HepG2 (cell line): ENCODE measurements around the gene CASP7. TPM values are rescaled to one million over a fixed set of nuclear protein-coding genes. Genes with fewer than 3 reads are reported as not detected.
A peak's percentile ranks its signal among the peaks of the same experiment; 100 is the strongest.

Experiments
- DMTF1 ChIP-seq: sonication (generic); formaldehyde crosslinking; IDR thresholded peaks from 2 replicates; pipeline ENCODE4 v1.4.0; 2020; ENCODE audit warnings: mild to moderate bottlenecking, missing genetic modification reagents
- GZF1 ChIP-seq: sonication (generic); formaldehyde crosslinking; IDR thresholded peaks from 2 replicates; pipeline ENCODE4 v1.5.1; 2020; ENCODE audit warnings: mild to moderate bottlenecking, missing genetic modification reagents
- NFRKB ChIP-seq: fragments of 450-650 bp; IDR thresholded peaks from 2 replicates; pipeline ENCODE4 v1.6.1; 2017
- NFYC ChIP-seq: IDR thresholded peaks from 2 replicates; pipeline ENCODE4 v1.6.1; 2016; ENCODE audit warnings: missing genetic modification reagents, missing compliant biosample characterization
- SALL2 ChIP-seq: sonication (generic); formaldehyde crosslinking; IDR thresholded peaks from 2 replicates; pipeline ENCODE4 v1.8.1; 2023; ENCODE audit warnings: mild to moderate bottlenecking, missing genetic modification reagents, inconsistent platforms
- SMC3 ChIP-seq: IDR thresholded peaks from 2 replicates; pipeline ENCODE4 v1.6.1; 2011; ENCODE audit warnings: low read length, improper control_type of control experiment
- ZFYVE20 ChIP-seq: sonication (generic); formaldehyde crosslinking; IDR thresholded peaks from 2 replicates; pipeline ENCODE4 v1.8.0; 2023; ENCODE audit warnings: low read depth, mild to moderate bottlenecking, moderate library complexity, missing genetic modification reagents, borderline replicate concordance
- ZNF101 ChIP-seq: sonication (generic); formaldehyde crosslinking; IDR thresholded peaks from 2 replicates; pipeline ENCODE4 v1.4.0; 2020; ENCODE audit warnings: mild to moderate bottlenecking, low read depth, missing genetic modification reagents, borderline replicate concordance
- ZNF407 ChIP-seq: sonication (generic); formaldehyde crosslinking; IDR thresholded peaks from one replicate; pipeline ENCODE4 v1.5.1; 2020; ENCODE audit warnings: mild to moderate bottlenecking, missing genetic modification reagents; ENCODE audit errors: not compliant biosample characterization
- ZNF441 ChIP-seq: sonication (generic); formaldehyde crosslinking; IDR thresholded peaks from 2 replicates; pipeline ENCODE4 v1.7.0; 2021; ENCODE audit warnings: missing genetic modification reagents, borderline replicate concordance
- ZNF569 ChIP-seq: sonication (generic); formaldehyde crosslinking; IDR thresholded peaks from 2 replicates; pipeline ENCODE4 v1.5.0; 2020; ENCODE audit warnings: mild to moderate bottlenecking, missing genetic modification reagents, moderate library complexity, borderline replicate concordance
- ZNF747 ChIP-seq: sonication (generic); formaldehyde crosslinking; IDR thresholded peaks from 2 replicates; pipeline ENCODE4 v1.8.1; 2023; ENCODE audit warnings: missing genetic modification reagents, mild to moderate bottlenecking, borderline replicate concordance
- polyA plus RNA-seq, 8 experiments: library from polyadenylated mRNA; depleted of rRNA in 3 of 8; stranded (reverse) in 7 of 8; unstranded in 1 of 8; fragments of >200 nt; fragmentation: Illumina TruSeq in 4 of 8; extraction: Trizol in 4 of 8; gene quantifications; 2 replicates each; pipeline versions ENCODE4 v1.2.1 to v1.2.3, GENCODE V29; 2011 to 2016; ENCODE audit warnings: low read depth in 4 of 8, missing spikeins in 1 of 8, mixed read lengths in 1 of 8; ENCODE audit not compliant: insufficient read depth in 1 of 8
- total RNA-seq, 5 experiments: library from RNA; depleted of rRNA; stranded (reverse); fragments of >200 nt; fragmentation: Illumina TruSeq; extraction: Trizol; gene quantifications; 2 replicates each; pipeline ENCODE4 v1.2.3, GENCODE V29; 2016; ENCODE audit warnings: low read depth in 1 of 5
- TF ChIP-seq, protein P1 (sequence below): sonication (generic); formaldehyde crosslinking; IDR thresholded peaks from 2 replicates; pipeline ENCODE4 v1.4.0; 2020; ENCODE audit warnings: missing genetic modification reagents, borderline replicate concordance

CASP7 gene
- total and polyA plus RNA-seq, 2 of the 13 experiments (the other 11 are each of a cell fraction or from before 2014, with no cell fraction given), result 11.9 to 39.3 TPM

GRCh38 chr10:113679463-113680189 lies at the start of gene CASP7 (continued):
- TF ChIP-seq ZNF407 (no peak), SALL2 (CRISPR knock-in tag) (no peak), ZNF569 (CRISPR knock-in tag) (no peak), NFYC (no peak), ZNF441 (CRISPR knock-in tag) (0 out of 2 replicates have a peak, but pooled peaks have one; percentile 39), NFRKB (no peak), ZNF101 (no peak), ZNF747 (CRISPR knock-in tag) (0 out of 2 replicates have a peak, but pooled peaks have one; percentile 34), SMC3 (no peak), GZF1 (CRISPR knock-in tag) (peak; percentile 67; the same call in 1 of the 2 replicates), ZFYVE20 (CRISPR knock-in tag) (no peak), DMTF1 (CRISPR knock-in tag) (no peak)
- TF ChIP-seq, protein P1, sequence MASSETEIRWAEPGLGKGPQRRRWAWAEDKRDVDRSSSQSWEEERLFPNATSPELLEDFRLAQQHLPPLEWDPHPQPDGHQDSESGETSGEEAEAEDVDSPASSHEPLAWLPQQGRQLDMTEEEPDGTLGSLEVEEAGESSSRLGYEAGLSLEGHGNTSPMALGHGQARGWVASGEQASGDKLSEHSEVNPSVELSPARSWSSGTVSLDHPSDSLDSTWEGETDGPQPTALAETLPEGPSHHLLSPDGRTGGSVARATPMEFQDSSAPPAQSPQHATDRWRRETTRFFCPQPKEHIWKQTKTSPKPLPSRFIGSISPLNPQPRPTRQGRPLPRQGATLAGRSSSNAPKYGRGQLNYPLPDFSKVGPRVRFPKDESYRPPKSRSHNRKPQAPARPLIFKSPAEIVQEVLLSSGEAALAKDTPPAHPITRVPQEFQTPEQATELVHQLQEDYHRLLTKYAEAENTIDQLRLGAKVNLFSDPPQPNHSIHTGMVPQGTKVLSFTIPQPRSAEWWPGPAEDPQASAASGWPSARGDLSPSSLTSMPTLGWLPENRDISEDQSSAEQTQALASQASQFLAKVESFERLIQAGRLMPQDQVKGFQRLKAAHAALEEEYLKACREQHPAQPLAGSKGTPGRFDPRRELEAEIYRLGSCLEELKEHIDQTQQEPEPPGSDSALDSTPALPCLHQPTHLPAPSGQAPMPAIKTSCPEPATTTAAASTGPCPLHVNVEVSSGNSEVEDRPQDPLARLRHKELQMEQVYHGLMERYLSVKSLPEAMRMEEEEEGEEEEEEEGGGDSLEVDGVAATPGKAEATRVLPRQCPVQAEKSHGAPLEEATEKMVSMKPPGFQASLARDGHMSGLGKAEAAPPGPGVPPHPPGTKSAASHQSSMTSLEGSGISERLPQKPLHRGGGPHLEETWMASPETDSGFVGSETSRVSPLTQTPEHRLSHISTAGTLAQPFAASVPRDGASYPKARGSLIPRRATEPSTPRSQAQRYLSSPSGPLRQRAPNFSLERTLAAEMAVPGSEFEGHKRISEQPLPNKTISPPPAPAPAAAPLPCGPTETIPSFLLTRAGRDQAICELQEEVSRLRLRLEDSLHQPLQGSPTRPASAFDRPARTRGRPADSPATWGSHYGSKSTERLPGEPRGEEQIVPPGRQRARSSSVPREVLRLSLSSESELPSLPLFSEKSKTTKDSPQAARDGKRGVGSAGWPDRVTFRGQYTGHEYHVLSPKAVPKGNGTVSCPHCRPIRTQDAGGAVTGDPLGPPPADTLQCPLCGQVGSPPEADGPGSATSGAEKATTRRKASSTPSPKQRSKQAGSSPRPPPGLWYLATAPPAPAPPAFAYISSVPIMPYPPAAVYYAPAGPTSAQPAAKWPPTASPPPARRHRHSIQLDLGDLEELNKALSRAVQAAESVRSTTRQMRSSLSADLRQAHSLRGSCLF, result no peak
